Measurements from ENCODE around the gene NAA25. TPM values are rescaled to one million over a fixed set of nuclear protein-coding genes. Genes with fewer than 3 reads are reported as not detected.

NAA25 gene
- total RNA-seq, 1 donor: 33.8 TPM

GRCh38 chr12:112035219-112035785, 73.3 kb downstream of the NAA25 start:
- Histone ChIP-seq H3K4me3 (ENCODE audit: low read length) (no peak overlapping the region), H3K27me3 (ENCODE audit: insufficient read depth, low read length) (no peaks in the 10 kb centered on the region), H3K4me1 (ENCODE audit: insufficient read depth, low read length) (no peaks in the 10 kb centered on the region), H3K9me3 (ENCODE audit: low read depth, low read length) (no peaks in the 10 kb centered on the region)

DNA sequence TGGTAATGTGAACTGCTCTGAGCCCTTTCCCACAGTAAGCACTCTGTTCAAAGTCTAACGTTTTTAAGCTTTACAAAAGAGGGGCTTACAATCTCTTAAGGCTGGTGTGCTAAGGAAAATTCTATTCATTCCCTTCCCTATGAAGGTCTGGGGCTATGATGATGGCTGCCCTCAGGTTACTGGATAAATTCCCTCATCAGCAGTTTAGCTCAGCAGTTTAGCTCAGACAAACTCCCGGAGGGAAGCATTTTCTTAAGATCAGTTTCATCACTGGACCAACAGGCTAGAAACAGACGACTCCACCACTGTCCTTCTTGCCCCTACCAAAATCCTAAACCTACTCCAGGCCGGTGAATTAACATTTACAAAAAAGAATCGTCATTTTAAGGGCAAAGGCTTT, 76.3 kb downstream of the NAA25 start:
- no peak overlapping the region for H3K4me3 ChIP-seq (ENCODE audit: low read length)
- H3K9me3 ChIP-seq (ENCODE audit: low read depth, low read length): no peaks in the 10 kb centered on the region
- peaks cover 10% of the 10 kb centered on the region for H3K4me1 ChIP-seq (ENCODE audit: insufficient read depth, low read length)
- no peaks in the 10 kb centered on the region for H3K27me3 ChIP-seq (ENCODE audit: insufficient read depth, low read length)

DNA sequence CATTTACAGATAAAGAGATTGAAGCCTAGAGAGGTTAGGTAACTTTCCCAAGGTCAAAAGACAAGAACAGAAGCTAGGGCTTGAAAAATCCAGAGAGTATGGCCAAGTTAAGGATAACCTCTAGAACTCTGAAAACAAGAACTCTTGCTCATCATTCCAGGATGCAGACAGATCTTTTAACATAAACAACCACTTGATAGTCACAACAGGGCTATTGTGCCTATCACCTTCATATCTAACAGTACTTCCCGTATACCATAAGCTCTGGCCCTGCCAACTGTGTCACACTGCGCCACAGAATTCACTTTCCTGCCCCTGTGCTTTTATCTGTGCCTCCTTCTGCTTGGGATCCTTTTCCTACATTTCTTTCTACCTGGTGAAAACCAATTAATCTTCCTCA, 77.1 kb downstream of the NAA25 start:
- Histone ChIP-seq H3K9me3 (ENCODE audit: low read depth, low read length) (no peaks in the 10 kb centered on the region), H3K27me3 (ENCODE audit: insufficient read depth, low read length) (no peaks in the 10 kb centered on the region), H3K4me3 (ENCODE audit: low read length) (no peak overlapping the region), H3K4me1 (ENCODE audit: insufficient read depth, low read length) (peaks cover 10% of the 10 kb centered on the region)

GRCh38 chr12:112029301-112029700, 79.3 kb downstream of the NAA25 start:
- Histone ChIP-seq H3K27me3 (ENCODE audit: insufficient read depth, low read length) (no peaks in the 10 kb centered on the region), H3K4me3 (ENCODE audit: low read length) (no peak overlapping the region), H3K9me3 (ENCODE audit: low read depth, low read length) (no peaks in the 10 kb centered on the region), H3K4me1 (ENCODE audit: insufficient read depth, low read length) (peaks cover 19% of the 10 kb centered on the region)

- Histone ChIP-seq H3K4me3 (ENCODE audit: low read length) (no peak overlapping the region), H3K4me1 (ENCODE audit: insufficient read depth, low read length) (peaks cover 19% of the 10 kb centered on the region), H3K9me3 (ENCODE audit: low read depth, low read length) (no peaks in the 10 kb centered on the region), H3K27me3 (ENCODE audit: insufficient read depth, low read length) (no peaks in the 10 kb centered on the region)
Measured at GRCh38 chr12:112025808-112026375, 82.7 kb downstream of the NAA25 start.

GRCh38 chr12:112023759-112024396, 84.7 kb downstream of the NAA25 start:
- Histone ChIP-seq H3K27me3 (ENCODE audit: insufficient read depth, low read length) (no peaks in the 10 kb centered on the region), H3K4me1 (ENCODE audit: insufficient read depth, low read length) (peaks cover 18% of the 10 kb centered on the region), H3K9me3 (ENCODE audit: low read depth, low read length) (no peaks in the 10 kb centered on the region), H3K4me3 (ENCODE audit: low read length) (no peak overlapping the region)

DNA sequence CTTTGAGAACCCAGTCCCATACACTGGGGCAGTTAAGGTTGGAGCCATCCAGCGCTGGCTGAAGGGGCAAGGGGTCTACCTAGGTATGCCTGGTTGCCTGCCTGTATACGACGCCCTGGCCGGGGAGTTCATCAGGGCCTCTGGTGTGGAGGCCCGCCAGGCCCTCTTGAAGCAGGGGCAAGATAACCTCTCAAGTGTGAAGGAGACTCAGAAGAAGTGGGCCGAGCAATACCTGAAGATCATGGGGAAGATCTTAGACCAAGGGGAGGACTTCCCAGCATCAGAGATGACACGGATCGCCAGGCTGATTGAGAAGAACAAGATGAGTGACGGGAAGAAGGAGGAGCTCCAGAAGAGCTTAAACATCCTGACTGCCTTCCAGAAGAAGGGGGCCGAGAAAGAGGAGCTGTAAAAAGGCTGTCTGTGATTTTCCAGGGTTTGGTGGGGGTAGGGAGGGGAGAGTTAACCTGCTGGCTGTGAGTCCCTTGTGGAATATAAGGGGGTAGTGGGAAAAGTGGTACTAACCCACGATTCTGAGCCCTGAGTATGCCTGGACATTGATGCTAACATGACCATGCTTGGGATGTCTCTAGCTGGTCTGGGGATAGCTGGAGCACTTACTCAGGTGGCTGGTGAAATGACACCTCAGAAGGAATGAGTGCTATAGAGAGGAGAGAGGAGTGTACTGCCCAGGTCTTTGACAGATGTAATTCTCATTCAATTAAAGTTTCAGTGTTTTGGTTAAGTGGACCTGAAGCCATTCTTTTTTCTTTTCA, 86.2 kb downstream of the NAA25 start:
- H3K9me3 ChIP-seq (ENCODE audit: low read depth, low read length): no peaks in the 10 kb centered on the region
- peaks cover 27% of the 10 kb centered on the region for H3K4me1 ChIP-seq (ENCODE audit: insufficient read depth, low read length)
- H3K27me3 ChIP-seq (ENCODE audit: insufficient read depth, low read length): no peaks in the 10 kb centered on the region
- H3K4me3 ChIP-seq (ENCODE audit: low read length): no peak overlapping the region

GRCh38 chr12:112020947-112021457, 87.6 kb downstream of the NAA25 start:
- Histone ChIP-seq H3K27me3 (ENCODE audit: insufficient read depth, low read length) (no peaks in the 10 kb centered on the region), H3K9me3 (ENCODE audit: low read depth, low read length) (no peaks in the 10 kb centered on the region), H3K4me3 (ENCODE audit: low read length) (no peak overlapping the region), H3K4me1 (ENCODE audit: insufficient read depth, low read length) (peaks cover 24% of the 10 kb centered on the region)

DNA sequence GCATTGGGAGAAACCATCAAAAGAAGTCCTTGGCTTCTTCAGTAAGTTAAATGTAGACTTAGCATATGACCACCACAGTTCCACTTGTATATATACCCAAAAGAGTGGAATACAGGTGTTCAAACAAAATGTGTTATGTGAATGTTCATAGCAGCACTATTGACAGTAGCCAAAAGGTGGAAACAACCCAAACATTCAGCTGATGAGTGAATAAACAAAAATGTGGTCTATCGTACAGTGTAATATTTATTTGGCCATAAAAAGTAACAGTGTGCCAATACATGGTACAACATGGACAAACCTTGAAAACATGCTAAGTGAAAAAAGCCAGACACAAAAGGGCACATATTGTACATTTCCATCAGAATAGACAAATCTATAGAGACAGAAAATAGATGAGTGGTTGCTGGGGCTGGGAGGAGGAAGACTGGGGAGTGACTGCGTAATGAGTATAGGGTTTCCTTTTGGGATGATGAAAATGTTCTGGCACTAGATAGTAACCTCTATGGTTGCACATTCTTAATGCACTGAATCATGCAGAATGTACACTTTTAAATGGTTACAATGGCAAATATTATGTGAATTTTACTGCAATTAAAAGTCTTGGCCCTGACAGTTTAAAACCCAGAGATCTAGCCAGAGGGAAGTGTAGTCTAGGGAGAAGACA, 89.9 kb downstream of the NAA25 start:
- Histone ChIP-seq H3K27me3 (ENCODE audit: insufficient read depth, low read length) (no peaks in the 10 kb centered on the region), H3K4me3 (ENCODE audit: low read length) (no peak overlapping the region), H3K9me3 (ENCODE audit: low read depth, low read length) (no peaks in the 10 kb centered on the region), H3K4me1 (ENCODE audit: insufficient read depth, low read length) (peaks cover 41% of the 10 kb centered on the region)

DNA sequence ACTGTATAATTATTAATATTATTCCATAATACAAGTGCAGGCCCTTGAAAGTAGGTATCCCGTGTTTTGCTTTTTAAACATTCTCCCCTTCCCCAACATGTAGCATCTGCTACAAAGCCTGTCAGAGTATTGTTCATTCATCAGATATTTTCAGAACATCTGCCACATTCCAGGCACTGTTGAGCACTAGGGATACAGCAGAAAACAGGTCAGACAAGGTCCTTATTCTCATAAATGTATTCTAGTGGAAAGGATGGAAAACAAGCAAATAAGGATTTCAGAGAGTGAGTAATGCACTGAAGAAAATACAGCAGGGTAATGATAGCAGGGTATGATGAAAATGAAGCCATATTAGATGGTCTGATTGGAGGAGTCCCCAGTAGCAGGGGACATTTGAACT, 91.5 kb downstream of the NAA25 start:
- Histone ChIP-seq H3K4me3 (ENCODE audit: low read length) (no peak overlapping the region), H3K4me1 (ENCODE audit: insufficient read depth, low read length) (peaks cover 50% of the 10 kb centered on the region)

DNA sequence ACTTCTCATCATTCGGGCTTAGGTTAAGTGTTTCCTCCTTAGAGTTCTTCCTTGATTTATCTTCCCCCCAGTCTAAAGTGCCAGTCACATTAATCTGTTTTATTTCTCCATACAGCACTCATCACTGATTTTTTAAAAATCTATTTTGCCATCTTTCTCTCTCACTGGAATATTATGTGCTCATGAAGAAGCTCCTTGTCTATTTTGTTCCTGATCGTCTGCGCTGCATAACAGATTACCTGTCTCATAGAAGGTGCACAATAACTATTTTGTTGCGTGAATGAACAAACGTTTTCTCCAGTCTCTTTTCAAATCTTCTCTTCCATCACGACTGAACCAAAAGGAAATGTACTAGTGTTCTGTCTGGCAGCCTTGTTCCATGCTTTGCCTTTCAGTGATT, 92.6 kb downstream of the NAA25 start:
- Histone ChIP-seq H3K9me3 (ENCODE audit: low read depth, low read length) (no peaks in the 10 kb centered on the region), H3K4me1 (ENCODE audit: insufficient read depth, low read length) (peaks cover 61% of the 10 kb centered on the region), H3K27me3 (ENCODE audit: insufficient read depth, low read length) (no peaks in the 10 kb centered on the region), H3K4me3 (ENCODE audit: low read length) (no peak overlapping the region)

More for the DNA sequence above, 91.5 kb downstream of the NAA25 start:
- Histone ChIP-seq H3K9me3 (ENCODE audit: low read depth, low read length) (no peaks in the 10 kb centered on the region), H3K27me3 (ENCODE audit: insufficient read depth, low read length) (no peaks in the 10 kb centered on the region)

GRCh38 chr12:112013601-112014402, 94.8 kb downstream of the NAA25 start:
- H3K4me1 ChIP-seq (ENCODE audit: insufficient read depth, low read length): peaks cover 58% of the 10 kb centered on the region
- H3K27me3 ChIP-seq (ENCODE audit: insufficient read depth, low read length): no peaks in the 10 kb centered on the region
- H3K4me3 ChIP-seq (ENCODE audit: low read length): peak overlapping the region; percentile 95
- no peaks in the 10 kb centered on the region for H3K9me3 ChIP-seq (ENCODE audit: low read depth, low read length)

- H3K27me3 ChIP-seq (ENCODE audit: insufficient read depth, low read length): no peaks in the 10 kb centered on the region
- peaks cover 53% of the 10 kb centered on the region for H3K4me1 ChIP-seq (ENCODE audit: insufficient read depth, low read length)
- H3K4me3 ChIP-seq (ENCODE audit: low read length): peak within 1 kb of the TSS; percentile 95
- H3K9me3 ChIP-seq (ENCODE audit: low read depth, low read length): no peaks in the 10 kb centered on the region
Measured at GRCh38 chr12:112012775-112013600, 95.6 kb downstream of the NAA25 start, which contains the start of the genes ERP29 and TMEM116. Gene ERP29 (plus strand): TSS chr12:112013426. CDS start chr12:112013466, 40 bp downstream. Gene TMEM116 (minus strand): TSS chr12:112013165. CDS start chr12:112005270, 7,895 bp downstream.
